HepG2 (cell line): Measurements from ENCODE around the gene SPN. TPM values are rescaled to one million over a fixed set of nuclear protein-coding genes. Genes with fewer than 3 reads are reported as not detected.

Experiments
- BORCS8-MEF2B ChIP-seq: sonication (generic); formaldehyde crosslinking; IDR thresholded peaks from 2 replicates; pipeline ENCODE4 v1.8.0; 2022; ENCODE audit warnings: mild to moderate bottlenecking, missing genetic modification reagents
- ERF ChIP-seq: IDR thresholded peaks from 2 replicates; pipeline ENCODE4 v1.6.1; 2018; ENCODE audit warnings: missing biosample characterization, missing genetic modification reagents
- FOXC1 ChIP-seq: sonication (generic); formaldehyde crosslinking; IDR thresholded peaks from 2 replicates; pipeline ENCODE4 v1.8.0; 2022; ENCODE audit warnings: mild to moderate bottlenecking, missing genetic modification reagents, borderline replicate concordance
- HNRNPL ChIP-seq: fragments of 200-400 bp; formaldehyde crosslinking; IDR thresholded peaks from 2 replicates; pipeline ENCODE4 v1.6.1; 2017; ENCODE audit warnings: mild to moderate bottlenecking, low read depth, low read length
- NFYC ChIP-seq: IDR thresholded peaks from 2 replicates; pipeline ENCODE4 v1.6.1; 2016; ENCODE audit warnings: missing genetic modification reagents, missing compliant biosample characterization
- RAD21 ChIP-seq: fragments of 450-650 bp; formaldehyde crosslinking; IDR thresholded peaks from 2 replicates; pipeline ENCODE4 v1.5.0; 2020; ENCODE audit warnings: mild to moderate bottlenecking
- XRCC5 ChIP-seq: fragments of 200-400 bp; formaldehyde crosslinking; optimal IDR thresholded peaks from 2 replicates; pipeline ENCODE3; 2017; ENCODE audit warnings: mild to moderate bottlenecking, low read length
- ZNF205 ChIP-seq: IDR thresholded peaks from 2 replicates; pipeline ENCODE4 v1.6.1; 2018; ENCODE audit warnings: missing biosample characterization, missing genetic modification reagents
- ZNF335 ChIP-seq: sonication (generic); formaldehyde crosslinking; IDR thresholded peaks from 2 replicates; pipeline ENCODE4 v1.4.0; 2020; ENCODE audit warnings: missing genetic modification reagents
- polyA plus RNA-seq, 8 experiments: library from polyadenylated mRNA; depleted of rRNA in 3 of 8; stranded (reverse) in 7 of 8; unstranded in 1 of 8; fragments of >200 nt; fragmentation: Illumina TruSeq in 4 of 8; extraction: Trizol in 4 of 8; gene quantifications; 2 replicates each; pipeline versions ENCODE4 v1.2.1 to v1.2.3, GENCODE V29; 2011 to 2016; ENCODE audit warnings: low read depth in 4 of 8, missing spikeins in 1 of 8, mixed read lengths in 1 of 8; ENCODE audit not compliant: insufficient read depth in 1 of 8
- total RNA-seq, 5 experiments: library from RNA; depleted of rRNA; stranded (reverse); fragments of >200 nt; fragmentation: Illumina TruSeq; extraction: Trizol; gene quantifications; 2 replicates each; pipeline ENCODE4 v1.2.3, GENCODE V29; 2016; ENCODE audit warnings: low read depth in 1 of 5
- TF ChIP-seq, protein P1 (sequence below): sonication (generic); formaldehyde crosslinking; IDR thresholded peaks from 2 replicates; pipeline ENCODE4 v1.8.0; 2022; ENCODE audit warnings: missing genetic modification reagents, mild to moderate bottlenecking, moderate library complexity, borderline replicate concordance
- TF ChIP-seq, protein P2 (sequence below), 2 experiments: fragments of 450-650 bp in 1 of 2; sonication (generic) in 1 of 2; formaldehyde crosslinking in 1 of 2; IDR thresholded peaks; 2 replicates each; pipeline versions ENCODE4 v1.6.1 to v1.8.0; 2016 to 2022; ENCODE audit warnings: antibody characterized with exemption in 1 of 2, mild to moderate bottlenecking in 1 of 2, missing genetic modification reagents in 1 of 2
- TF ChIP-seq, protein P3 (sequence below): sonication (generic); formaldehyde crosslinking; IDR thresholded peaks from 2 replicates; pipeline ENCODE4 v1.4.0; 2020; ENCODE audit warnings: missing genetic modification reagents, mild to moderate bottlenecking, borderline replicate concordance
- TF ChIP-seq, protein P4 (sequence below): sonication (generic); formaldehyde crosslinking; IDR thresholded peaks from 2 replicates; pipeline ENCODE4 v1.4.0; 2020; ENCODE audit warnings: low read depth, mild to moderate bottlenecking, missing genetic modification reagents

Gene SPN
- total and polyA plus RNA-seq, 2 of the 13 experiments (the other 11 are each of a cell fraction or from before 2014, with no cell fraction given): 0.22 to 1.6 TPM

DNA sequence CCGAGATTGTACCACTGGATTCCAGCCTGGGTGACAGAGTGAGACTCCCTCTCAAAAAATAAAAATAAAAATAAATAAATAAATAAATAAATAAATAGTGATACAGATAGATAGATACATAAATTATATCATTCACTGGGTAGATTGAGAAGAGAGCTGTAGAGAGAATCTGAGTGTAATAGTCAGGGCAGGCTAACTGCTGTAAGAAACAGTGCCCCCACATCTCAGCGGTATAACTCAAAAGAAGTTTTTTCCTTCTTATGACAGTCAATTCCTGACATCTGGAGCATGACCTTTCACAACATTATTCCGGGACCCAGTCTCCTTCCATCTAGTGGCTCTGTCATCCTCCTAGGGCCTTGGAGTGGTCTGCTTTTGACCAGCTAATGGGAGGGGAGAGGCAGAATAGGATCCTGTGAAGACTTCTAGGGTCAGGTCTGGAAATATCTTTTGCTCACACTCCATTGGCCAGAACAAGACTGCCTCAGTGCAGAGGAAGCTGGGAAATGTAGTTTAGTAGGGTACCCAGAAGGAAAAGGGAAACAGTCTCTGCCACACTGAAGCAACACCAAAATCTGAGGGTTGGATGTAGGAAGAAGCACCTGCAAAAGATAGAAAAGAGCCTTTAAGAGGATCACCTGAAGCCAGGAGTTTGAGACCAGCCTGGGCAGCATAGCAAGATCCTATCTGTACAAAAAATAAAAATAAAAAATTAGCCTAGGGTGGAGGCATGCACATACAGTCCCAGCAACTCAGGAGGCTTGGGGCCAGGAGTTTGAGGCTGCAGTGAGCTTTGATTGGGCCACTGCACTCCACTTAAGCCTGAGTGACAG, 13.0 kb downstream of the SPN start (continued):
- TF ChIP-seq ZNF205 (CRISPR knock-in tag): no peak
- TF ChIP-seq, protein P1, sequence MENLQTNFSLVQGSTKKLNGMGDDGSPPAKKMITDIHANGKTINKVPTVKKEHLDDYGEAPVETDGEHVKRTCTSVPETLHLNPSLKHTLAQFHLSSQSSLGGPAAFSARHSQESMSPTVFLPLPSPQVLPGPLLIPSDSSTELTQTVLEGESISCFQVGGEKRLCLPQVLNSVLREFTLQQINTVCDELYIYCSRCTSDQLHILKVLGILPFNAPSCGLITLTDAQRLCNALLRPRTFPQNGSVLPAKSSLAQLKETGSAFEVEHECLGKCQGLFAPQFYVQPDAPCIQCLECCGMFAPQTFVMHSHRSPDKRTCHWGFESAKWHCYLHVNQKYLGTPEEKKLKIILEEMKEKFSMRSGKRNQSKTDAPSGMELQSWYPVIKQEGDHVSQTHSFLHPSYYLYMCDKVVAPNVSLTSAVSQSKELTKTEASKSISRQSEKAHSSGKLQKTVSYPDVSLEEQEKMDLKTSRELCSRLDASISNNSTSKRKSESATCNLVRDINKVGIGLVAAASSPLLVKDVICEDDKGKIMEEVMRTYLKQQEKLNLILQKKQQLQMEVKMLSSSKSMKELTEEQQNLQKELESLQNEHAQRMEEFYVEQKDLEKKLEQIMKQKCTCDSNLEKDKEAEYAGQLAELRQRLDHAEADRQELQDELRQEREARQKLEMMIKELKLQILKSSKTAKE (CRISPR knock-in tag): no peak
- no peak for TF ChIP-seq HNRNPL
- no peak for TF ChIP-seq BORCS8-MEF2B (CRISPR knock-in tag)
- no peak for TF ChIP-seq ZNF335
- peak; percentile 85 for TF ChIP-seq NFYC
- TF ChIP-seq, protein P2, sequence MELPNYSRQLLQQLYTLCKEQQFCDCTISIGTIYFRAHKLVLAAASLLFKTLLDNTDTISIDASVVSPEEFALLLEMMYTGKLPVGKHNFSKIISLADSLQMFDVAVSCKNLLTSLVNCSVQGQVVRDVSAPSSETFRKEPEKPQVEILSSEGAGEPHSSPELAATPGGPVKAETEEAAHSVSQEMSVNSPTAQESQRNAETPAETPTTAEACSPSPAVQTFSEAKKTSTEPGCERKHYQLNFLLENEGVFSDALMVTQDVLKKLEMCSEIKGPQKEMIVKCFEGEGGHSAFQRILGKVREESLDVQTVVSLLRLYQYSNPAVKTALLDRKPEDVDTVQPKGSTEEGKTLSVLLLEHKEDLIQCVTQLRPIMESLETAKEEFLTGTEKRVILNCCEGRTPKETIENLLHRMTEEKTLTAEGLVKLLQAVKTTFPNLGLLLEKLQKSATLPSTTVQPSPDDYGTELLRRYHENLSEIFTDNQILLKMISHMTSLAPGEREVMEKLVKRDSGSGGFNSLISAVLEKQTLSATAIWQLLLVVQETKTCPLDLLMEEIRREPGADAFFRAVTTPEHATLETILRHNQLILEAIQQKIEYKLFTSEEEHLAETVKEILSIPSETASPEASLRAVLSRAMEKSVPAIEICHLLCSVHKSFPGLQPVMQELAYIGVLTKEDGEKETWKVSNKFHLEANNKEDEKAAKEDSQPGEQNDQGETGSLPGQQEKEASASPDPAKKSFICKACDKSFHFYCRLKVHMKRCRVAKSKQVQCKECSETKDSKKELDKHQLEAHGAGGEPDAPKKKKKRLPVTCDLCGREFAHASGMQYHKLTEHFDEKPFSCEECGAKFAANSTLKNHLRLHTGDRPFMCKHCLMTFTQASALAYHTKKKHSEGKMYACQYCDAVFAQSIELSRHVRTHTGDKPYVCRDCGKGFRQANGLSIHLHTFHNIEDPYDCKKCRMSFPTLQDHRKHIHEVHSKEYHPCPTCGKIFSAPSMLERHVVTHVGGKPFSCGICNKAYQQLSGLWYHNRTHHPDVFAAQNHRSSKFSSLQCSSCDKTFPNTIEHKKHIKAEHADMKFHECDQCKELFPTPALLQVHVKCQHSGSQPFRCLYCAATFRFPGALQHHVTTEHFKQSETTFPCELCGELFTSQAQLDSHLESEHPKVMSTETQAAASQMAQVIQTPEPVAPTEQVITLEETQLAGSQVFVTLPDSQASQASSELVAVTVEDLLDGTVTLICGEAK (IDR thresholded peaks at IDR 0.05): no peak
- TF ChIP-seq, protein P2 (CRISPR knock-in tag; IDR thresholded peaks at IDR 0.05): no peak
- TF ChIP-seq XRCC5: no peak
- TF ChIP-seq, protein P3, sequence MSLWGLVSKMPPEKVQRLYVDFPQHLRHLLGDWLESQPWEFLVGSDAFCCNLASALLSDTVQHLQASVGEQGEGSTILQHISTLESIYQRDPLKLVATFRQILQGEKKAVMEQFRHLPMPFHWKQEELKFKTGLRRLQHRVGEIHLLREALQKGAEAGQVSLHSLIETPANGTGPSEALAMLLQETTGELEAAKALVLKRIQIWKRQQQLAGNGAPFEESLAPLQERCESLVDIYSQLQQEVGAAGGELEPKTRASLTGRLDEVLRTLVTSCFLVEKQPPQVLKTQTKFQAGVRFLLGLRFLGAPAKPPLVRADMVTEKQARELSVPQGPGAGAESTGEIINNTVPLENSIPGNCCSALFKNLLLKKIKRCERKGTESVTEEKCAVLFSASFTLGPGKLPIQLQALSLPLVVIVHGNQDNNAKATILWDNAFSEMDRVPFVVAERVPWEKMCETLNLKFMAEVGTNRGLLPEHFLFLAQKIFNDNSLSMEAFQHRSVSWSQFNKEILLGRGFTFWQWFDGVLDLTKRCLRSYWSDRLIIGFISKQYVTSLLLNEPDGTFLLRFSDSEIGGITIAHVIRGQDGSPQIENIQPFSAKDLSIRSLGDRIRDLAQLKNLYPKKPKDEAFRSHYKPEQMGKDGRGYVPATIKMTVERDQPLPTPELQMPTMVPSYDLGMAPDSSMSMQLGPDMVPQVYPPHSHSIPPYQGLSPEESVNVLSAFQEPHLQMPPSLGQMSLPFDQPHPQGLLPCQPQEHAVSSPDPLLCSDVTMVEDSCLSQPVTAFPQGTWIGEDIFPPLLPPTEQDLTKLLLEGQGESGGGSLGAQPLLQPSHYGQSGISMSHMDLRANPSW: no peak
- TF ChIP-seq, protein P4, sequence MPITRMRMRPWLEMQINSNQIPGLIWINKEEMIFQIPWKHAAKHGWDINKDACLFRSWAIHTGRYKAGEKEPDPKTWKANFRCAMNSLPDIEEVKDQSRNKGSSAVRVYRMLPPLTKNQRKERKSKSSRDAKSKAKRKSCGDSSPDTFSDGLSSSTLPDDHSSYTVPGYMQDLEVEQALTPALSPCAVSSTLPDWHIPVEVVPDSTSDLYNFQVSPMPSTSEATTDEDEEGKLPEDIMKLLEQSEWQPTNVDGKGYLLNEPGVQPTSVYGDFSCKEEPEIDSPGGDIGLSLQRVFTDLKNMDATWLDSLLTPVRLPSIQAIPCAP: no peak
- TF ChIP-seq FOXC1 (CRISPR knock-in tag): no peak
- TF ChIP-seq ERF (CRISPR knock-in tag): peak; percentile 36; the same call in 1 of the 2 replicates
- 0 out of 2 replicates have a peak, but pooled peaks have one; percentile 13 for TF ChIP-seq RAD21 (CRISPR knock-in tag)
